GM18867 (cell line): Measurements from ENCODE around the gene RFX4.
"Not testable (repeated sequence)": the region's sequence is repeated elsewhere in the genome, so short reads cannot be mapped to it uniquely, and the experiment has no call there.

Source experiments
- ATAC-seq: cut with Tn5 transposase; IDR thresholded peaks from one replicate; pipeline ENCODE4 v1.9.1; 2021; ENCODE audit warnings: mild to moderate bottlenecking, moderate library complexity; ENCODE audit not compliant: unreplicated experiment

RFX4 gene

DNA sequence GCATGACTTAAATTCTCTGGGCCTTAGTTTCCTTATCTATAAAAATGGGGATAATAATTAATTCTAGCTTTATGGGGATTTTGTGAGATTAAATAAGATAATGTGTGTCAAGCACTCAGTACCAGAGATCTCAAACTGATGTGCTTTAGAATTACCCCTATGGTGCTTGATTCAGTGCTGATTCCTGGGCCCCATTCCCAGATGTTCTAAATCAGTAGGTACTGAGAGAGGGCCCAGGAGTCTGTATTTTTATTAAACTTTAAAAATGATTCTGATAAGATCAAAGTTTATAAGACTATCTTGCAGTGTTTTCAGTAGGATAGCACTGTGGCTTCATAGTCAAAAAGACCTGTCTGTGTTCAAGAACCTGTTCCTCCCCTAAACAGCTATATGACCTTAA lies 102.6 kb downstream of the RFX4 start:
- no peak for ATAC-seq

DNA sequence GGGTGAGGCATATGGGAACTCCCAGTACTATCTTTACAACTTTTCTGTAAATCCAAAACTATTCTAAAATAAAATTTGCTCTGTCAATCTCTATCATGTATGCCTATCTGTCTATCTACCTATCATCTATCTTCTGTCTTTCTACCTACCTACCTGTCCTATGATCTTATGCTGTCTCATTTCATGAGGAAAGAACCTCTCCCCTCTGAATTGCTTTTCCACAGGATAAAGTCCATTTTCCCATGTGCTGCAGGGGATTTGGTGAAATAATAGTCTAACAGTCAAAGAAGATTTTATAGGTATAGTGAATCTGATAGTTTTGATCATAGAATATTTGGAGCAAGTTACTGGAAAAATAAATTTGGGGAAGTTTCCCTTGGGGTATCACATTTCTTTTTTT lies 104.9 kb downstream of the RFX4 start:
- ATAC-seq, result no peak

DNA sequence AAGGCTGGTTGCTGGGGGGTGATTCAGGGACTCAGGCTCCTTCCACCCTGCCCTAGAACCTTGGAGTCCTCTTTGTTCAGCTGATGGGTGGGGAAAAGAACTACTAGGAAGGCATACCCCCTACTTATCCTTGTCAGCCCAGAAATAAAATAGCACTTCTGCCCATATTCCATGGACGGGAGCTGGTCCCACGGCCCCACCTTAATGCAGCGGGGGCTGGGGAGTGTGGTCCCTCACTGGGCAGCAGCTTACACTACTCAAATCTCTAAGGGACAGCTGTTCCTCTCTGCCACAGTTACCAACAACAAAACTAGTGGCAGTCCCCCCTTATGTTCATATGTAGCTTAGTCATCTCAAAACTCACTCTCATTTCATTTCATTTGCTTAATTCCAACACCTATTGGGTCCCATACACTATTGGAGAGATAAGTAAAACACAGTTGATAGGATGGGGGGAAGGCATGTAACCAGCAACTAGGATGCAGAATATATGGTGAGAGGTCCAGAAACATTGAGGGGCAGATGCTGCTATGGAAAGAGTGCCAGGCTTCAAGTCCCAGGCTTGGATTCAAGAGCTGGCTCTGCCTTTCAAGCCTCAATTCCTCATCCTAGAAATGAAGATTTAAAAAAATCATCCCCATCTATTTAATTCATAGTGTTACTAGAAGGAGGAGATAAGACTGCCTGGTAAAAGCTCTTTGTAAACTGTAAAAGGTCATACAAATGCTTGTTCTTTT lies 107.9 kb downstream of the RFX4 start:
- no peak for ATAC-seq

DNA sequence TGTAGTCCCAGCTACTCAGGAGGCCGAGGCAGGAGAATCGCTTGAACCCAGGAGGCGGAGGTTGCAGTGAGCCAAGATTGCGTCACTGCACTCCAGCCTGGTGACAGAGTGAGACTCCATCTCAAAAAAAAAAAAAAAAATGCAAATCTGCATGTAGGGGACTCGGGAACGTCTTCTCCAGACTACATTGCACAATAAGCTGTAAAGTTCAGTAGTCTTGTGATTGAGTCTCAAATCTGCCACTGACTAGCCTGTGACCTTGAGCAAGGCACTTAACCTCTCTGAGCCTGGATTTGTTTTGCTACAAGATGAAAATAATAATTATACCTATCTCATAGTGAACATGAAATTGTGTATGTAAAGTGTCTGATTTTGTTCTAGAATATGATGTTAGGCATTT lies 109.2 kb downstream of the RFX4 start:
- ATAC-seq, result not testable (repeated sequence)

DNA sequence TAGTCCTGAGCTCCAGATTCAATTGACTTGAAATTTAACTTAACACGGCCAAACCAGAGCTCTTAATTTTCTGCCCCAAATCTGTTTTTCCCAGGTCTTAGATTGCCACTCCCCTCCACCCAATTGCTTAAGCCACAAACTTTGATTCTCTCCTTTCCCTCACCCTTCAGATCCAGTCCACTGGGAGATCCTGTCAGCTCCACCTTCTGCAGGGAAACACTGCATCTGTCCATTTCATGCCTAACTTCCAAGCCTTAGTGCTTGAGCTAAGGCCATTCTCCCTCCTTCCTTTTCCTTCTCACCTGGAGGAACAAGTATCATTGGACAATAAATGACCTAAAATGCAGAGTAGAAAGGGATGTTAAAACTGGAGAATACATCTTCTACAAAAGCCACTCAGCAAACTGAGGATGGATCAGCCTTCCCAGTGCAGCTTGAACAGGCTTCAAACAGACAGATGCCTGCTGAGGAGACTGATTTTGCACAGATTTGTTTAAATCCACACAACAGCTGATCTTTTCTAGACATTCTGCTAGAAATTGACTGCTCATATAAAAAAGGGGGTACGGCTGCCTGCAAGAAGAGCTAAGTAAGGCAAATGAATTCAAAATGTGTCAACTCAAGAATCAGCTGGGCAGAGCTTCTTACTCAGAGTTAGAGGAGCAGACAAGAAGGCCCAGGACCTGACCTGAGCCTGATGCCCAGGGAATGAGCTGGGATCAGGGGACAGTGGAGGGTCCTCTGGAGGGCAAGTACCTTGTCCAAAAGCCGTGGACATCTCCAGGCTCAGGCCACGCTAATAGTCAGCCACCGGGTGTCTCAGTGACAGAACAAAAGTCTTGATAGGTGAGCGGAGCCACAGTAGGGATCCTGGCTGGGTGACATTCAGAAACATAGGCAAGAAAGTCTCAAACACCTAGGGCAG lies 110.4 kb downstream of the RFX4 start:
- ATAC-seq, result no peak

DNA sequence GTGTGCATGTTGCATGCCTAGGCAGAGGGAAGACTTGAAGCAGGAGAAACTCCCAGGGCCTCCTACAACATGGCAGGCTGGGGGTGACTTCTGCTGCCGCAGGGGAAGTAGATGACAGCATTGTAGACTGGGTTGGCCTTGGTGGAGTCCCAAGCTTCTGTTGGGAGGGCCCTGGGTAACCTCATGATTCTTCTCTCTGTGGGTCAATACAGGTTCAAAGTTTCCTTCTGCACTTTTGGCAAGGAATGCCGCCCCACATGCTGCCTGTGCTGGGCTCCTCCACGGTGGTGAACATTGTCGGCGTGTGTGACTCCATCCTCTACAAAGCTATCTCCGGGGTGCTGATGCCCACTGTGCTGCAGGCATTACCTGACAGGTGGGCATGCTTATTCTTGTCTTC lies 113.3 kb downstream of the RFX4 start:
- no peak for ATAC-seq

DNA sequence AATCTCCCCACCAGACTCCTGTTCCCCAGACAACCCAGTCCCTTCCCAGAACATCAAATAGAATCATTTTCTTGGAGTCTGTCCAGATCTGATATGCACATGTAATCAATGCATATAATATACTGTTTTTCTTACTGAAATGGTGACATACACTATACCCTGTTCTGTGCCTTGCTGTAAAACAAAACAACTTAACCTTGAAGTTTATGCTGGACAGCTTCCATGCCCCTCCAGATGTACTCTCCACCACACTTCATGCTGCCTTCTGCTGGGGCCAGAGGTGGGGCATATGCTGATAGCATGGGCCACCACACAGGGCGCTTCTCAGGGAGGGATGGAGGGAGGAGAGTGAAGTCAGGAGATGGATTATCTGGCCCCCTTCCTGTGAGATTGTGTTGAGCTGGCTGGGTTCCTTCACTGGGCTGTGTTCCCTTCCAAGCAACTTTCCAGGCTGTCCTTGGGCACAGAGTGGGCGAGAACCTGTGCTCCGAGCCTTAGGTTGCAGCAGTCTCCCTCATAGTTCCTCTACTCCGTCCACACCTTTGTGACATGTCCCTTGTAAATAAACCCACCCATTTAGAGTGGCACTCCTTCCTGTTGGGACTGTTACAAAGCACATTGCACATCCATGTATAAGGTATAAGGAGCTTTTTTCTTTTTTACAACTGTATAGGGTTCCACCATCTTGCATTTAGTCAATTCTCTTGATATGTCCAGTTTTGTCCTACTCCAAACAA lies 114.0 kb downstream of the RFX4 start:
- ATAC-seq, result no peak

DNA sequence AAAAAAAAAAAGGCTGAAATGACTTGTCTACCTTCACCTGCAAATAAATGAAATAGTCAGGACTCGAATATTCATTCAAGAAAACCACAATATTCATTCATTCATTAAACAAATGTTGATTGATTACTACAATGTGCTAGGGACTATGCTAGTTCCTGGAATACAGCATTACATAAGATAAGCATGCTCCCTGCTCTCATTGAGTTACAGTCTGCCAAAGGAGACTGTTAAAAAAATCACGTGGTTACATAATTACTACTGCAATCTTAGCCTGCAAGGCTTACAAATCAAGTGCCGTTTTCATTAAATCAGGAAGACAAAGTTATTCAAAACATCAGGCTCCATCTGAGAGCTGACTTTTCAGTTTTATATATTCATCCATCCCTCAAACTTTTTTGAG lies 121.3 kb downstream of the RFX4 start:
- ATAC-seq, result no peak

DNA sequence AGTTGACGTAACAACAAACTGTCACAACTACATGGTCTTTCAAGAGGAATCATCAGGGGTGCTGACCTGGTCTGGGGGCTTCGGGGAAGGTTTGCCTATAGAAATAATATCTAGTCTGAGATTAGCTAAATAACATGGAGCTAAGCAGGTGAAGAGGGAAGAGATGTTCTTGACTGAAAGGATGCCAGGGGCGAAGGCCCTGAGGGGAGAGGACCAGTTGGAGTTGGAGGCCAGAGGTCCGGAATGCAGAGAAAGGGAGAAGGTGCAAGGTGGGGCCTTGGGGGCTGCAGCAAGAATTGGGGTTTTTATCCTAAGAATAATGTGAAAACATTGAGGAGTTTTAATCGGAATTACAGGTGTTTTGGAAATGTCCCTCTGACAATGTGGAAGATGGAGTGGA lies 123.2 kb downstream of the RFX4 start:
- ATAC-seq, result no peak

DNA sequence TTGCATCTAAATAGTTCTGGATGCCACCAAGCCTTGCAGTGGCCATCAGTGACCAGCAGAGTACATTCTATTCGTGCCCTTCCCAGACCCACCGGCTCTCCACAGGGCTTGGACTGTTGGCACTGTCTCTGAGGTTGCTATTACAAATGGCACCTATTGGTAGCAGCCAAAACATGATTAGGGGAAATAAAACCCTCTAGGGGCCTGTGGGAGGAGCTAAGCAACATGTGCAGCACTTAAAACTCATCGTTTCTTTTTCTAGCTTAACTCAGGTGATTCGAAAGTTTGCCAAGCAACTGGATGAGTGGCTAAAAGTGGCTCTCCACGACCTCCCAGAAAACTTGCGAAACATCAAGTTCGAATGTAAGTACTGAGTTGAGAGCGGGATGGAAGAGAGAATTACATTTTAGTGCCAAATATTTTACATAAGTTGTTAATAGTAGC lies 126.3 kb downstream of the RFX4 start:
- no peak for ATAC-seq

DNA sequence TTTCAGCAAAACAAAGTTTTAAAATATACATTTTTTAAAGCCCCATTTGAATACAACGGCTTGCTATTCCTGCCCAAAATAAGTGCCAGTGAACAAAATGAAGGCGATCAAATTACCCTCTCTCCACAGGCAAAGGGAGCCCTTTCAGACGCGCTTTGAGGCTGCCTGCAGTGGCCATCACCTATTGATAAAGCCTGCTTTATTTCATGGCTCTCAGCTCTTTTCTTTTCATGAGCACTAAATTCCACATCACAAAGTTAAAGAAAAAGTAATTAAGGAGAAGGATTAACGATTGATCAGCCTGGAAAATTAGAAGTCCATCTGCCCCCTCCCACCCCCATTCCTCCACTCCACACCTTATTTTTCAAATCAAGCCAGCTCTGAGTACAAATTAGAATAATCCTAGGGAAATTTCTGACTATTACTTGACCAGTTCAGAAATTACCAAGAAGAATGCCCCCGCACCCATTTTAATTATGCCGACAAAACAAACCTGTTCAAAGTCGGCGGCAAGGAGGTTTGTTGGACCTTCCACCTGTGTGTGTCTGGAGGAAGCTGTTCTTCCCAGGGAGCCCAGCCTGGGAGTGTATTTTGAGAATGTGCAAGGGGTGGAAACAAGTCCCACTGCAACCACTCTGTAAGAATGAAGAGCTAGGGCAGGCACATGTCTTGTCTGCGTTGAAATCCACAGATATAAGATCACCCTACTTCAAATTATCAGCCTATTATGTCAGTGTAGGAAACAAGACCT lies 127.5 kb downstream of the RFX4 start:
- no peak for ATAC-seq

DNA sequence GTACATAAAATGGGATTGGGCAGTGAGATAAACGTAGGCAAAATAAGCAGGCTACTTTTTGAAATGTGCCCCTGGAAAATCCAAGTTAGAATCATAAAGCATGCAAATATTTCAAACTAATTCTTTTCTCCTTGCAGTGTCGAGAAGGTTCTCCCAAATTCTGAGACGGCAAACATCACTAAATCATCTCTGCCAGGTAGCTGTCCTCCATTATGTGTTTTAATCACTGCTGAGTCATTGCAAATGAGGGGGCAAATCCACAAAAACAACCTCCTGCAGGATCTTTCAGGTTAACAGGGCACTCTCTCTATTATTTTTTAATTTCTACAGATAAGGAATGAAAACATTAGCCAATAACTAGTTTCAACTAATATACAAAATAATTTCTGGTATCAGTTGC lies 128.5 kb downstream of the RFX4 start:
- no peak for ATAC-seq

DNA sequence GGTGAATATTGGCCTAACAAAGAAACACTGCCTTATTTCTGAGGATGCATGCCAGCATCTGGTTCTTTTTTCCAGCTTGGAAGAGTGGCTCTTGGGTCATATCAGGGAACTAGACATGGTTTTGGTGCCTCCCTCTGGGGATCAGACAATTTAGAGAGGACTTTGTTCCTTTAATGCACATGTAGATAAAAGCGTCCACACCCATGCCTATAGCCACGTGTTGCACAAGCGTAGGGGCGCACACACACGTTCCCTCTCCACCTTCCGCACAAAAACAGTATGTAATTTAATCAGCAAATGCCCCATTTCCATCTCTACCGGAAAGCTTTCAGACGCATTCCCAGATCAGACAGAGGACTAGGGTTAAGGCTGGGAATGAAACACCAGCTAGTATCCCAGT lies 130.0 kb downstream of the RFX4 start:
- ATAC-seq, result no peak

DNA sequence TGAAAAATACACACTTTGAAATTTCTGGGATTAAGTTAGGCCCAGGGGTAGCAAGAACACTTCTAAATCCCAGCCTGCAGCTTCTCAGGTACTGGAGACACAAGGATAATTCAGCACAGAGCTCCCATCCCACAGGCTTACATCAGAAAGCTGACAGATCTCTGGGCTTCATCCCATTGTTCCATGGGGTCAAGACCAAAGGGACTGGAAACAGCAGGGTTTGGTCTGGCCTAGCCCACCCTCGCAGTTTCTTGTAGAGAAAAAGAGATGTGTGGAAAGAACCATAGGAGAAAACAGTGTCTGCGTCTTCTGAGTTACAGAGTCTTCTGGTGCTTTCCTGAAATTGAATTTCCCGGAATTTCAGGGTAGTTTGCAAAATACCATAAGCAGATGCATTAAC lies 132.1 kb downstream of the RFX4 start:
- no peak for ATAC-seq

DNA sequence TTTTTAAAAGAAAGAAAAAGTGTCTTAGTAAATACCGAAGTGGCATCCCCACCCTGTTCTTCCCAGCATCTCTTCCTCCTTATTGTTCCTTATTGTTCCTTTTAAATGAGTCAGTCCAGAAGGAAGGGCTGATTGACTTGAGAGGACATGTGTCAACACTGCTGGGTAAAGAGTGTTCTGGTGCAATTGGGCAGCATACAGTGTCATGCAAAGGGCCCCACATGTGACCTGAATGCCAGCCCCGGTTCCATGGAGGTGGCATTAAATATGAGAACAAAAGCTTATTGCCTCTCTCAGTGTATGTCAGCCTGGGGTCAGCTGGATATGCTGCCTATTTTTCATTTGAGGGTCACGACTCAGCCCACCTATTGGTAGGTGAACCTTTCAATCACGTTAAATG lies 132.8 kb downstream of the RFX4 start:
- ATAC-seq, result no peak

DNA sequence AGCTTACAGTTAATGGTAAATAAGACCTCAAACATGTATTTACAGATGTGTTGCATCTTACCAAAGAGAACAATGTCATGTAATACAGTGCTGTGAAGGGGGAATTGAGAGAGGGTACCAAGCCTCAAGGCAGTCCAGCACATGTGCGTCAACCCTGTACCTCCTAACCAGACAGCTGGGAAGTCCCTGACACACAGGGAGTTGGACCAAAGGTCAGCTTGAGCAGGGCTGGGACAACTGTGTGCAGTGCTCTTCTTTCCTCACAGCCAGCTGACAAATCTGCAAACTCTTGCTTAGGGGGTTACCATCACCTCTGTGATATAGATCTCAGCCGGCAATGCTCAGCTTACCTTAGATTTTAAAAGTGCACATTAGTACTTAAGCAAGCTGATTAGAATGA lies 134.9 kb downstream of the RFX4 start:
- ATAC-seq, result no peak

DNA sequence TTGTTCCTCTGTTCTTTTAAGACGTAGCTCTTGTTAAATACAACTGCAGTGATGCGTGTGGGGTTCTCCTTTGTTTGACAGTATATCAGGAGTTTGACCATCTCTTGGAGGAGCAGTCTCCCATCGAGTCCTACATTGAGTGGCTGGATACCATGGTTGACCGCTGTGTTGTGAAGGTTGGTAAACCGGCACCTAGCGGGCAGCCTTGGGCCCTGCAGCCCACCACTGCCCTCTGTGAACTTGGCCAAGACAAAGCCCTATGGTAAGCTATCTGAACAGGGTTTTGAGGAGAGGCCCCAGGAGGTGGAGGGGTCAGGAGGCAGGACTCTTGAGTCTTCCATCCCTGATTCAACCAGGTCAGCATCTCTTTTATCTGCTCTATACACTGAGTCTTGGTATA lies 137.1 kb downstream of the RFX4 start:
- ATAC-seq, result no peak

DNA sequence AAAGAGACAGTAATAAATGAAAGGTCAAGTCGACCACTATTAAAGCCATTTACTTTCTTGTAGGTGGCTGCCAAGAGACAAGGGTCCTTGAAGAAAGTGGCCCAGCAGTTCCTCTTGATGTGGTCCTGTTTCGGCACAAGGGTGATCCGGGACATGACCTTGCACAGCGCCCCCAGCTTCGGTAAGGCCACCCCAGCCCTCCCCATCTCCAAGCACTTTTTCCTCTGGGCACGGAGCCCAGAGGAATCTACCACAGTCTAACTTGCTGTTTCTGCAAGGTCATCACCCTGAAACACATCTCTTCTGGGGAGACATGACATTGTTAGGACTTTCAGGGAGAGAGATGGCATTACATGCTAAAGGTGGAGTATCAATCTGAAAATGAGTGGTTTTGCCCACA lies 137.9 kb downstream of the RFX4 start:
- ATAC-seq, result no peak

DNA sequence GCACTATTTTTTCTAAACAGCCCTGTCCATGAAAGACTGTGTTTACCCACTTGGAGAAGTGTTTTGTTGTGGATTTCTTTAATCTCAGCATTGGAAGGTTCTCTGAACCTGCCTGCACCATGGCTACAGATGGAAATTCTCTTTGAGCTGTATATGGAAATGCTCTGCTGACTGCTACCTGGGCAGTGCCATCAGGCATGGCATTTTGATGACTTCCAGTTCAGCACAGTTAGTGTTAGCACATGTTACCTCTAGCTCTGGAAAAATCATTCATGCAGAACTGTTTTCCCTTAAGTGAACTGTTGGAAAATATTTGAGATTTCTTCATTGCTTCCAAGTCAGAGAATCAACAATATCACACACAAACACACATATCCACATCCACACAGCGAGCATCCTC lies 139.1 kb downstream of the RFX4 start:
- no peak for ATAC-seq

DNA sequence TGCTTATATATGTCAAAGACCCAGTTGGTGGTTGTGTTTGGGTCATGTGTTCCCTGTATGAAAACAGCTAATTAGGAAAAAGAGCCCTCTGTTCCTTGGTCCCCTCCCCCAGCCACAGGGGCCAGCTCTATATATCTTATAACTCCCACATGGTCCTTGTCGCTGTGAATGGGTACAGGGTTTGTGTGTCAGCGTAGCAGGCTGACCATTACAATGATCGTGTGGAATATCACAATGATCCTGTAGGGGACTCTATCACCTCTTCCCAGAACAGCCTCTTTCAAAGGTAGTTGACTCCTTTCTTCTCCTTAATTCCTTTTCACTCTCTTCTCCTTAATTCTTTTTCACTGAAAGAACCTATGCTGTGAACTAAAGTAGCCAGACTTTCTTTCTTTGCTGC lies 140.0 kb downstream of the RFX4 start:
- no peak for ATAC-seq

DNA sequence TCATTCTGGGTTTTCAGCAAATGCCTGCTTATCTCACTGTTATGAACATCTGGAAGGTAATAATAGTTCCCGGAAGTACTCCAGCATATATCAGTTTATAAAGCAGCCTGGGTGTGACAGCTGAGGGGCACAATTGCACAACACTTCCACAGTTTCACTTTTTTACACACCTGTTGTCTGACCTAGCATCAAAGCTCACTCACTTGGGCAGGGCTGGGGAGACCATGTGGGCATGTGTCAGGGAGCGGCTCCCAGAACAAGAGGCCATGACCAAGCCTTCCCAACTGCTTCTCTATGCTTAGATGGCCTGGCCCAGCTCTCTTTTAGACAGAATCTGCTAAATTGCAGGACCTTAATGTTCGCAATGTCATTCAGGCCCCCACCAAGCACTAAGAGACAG lies 140.6 kb downstream of the RFX4 start:
- ATAC-seq, result no peak
